Measurements from ENCODE around the gene KIFC3.
"Not testable (repeated sequence)": the region's sequence is repeated elsewhere in the genome, so short reads cannot be mapped to it uniquely, and the experiment has no call there.

KIFC3 gene

GRCh38 chr16:57802341-57803133, at the start of gene KIFC3:
Gene KIFC3 (minus strand): TSS chr16:57802491. CDS start chr16:57798243, 4,248 bp downstream.
- DNase-seq: peak; percentile 19

GRCh38 chr16:57848181-57848580, 45.9 kb upstream of the KIFC3 start:
- DNase-seq: no peak

- DNase-seq: not testable (repeated sequence)
These were observed 44.6 kb upstream of the KIFC3 start for GRCh38 chr16:57846931-57847330.

GRCh38 chr16:57846078-57846697, 43.9 kb upstream of the KIFC3 start:
- no peak for DNase-seq

- no peak for DNase-seq
These were observed 42.8 kb upstream of the KIFC3 start for GRCh38 chr16:57845115-57845514.

- no peak for DNase-seq
These were observed 42.2 kb upstream of the KIFC3 start for GRCh38 chr16:57844416-57845030.

GRCh38 chr16:57843400-57843799, 41.1 kb upstream of the KIFC3 start:
- no peak for DNase-seq

- DNase-seq: no peak
These were observed 40.3 kb upstream of the KIFC3 start for GRCh38 chr16:57842601-57843000.

GRCh38 chr16:57840833-57841232, 38.5 kb upstream of the KIFC3 start:
- DNase-seq: no peak

- no peak for DNase-seq
These were observed 35.9 kb upstream of the KIFC3 start for GRCh38 chr16:57838161-57838560.

GRCh38 chr16:57837305-57838125, 35.2 kb upstream of the KIFC3 start:
- DNase-seq: peak; percentile 30

GRCh38 chr16:57835439-57835838, 33.1 kb upstream of the KIFC3 start:
- DNase-seq: not testable (repeated sequence)

GRCh38 chr16:57834936-57835335, 32.6 kb upstream of the KIFC3 start:
- DNase-seq: no peak

GRCh38 chr16:57830890-57831484, 28.7 kb upstream of the KIFC3 start:
- DNase-seq: no peak

- DNase-seq: no peak
These were observed 27.7 kb upstream of the KIFC3 start for GRCh38 chr16:57829969-57830360.

- no peak for DNase-seq
These were observed 26.2 kb upstream of the KIFC3 start for GRCh38 chr16:57828272-57829161.

- no peak for DNase-seq
These were observed 24.7 kb upstream of the KIFC3 start for GRCh38 chr16:57826706-57827625.

- DNase-seq: no peak
These were observed 23.8 kb upstream of the KIFC3 start for GRCh38 chr16:57826052-57826451.

- DNase-seq: no peak
These were observed 23.2 kb upstream of the KIFC3 start for GRCh38 chr16:57825298-57826044.

GRCh38 chr16:57824888-57825287, 22.6 kb upstream of the KIFC3 start:
- no peak for DNase-seq
